ENCODE results near the gene DLG2. TPM values are rescaled to one million over a fixed set of nuclear protein-coding genes. Genes with fewer than 3 reads are reported as not detected.

The DLG2 gene
- total and polyA plus RNA-seq, 7 donors, result 0.23 to 5.3 (median 3.4) TPM

GRCh38 chr11:83722392-83723119 lies 1904.6 kb downstream of the DLG2 start:
- no peak overlapping the region for H3K4me3 ChIP-seq
- no peaks in the 10 kb centered on the region for H3K4me1 ChIP-seq
- intact Hi-C loops (cut with DNase I), result loop anchor here (5.0 to 10.0 kb wide), 2 partner anchors 428 to 430 kb away; no protein-coding TSS in a partner anchor
- 78 to 87% (median 84%) methylated on average over 4 of the region's 4 CpGs for WGBS, 3 donors
- no peak for TF ChIP-seq CTCF (IDR thresholded peaks at IDR 0.05)
- DNase-seq (no peak), ATAC-seq (no peak)
- no peaks in the 10 kb centered on the region for H3K9me3 ChIP-seq
- no peaks in the 10 kb centered on the region for H3K36me3 ChIP-seq (ENCODE audit: insufficient read depth in 1 of 2, low read depth in 1 of 2)
- H3K27me3 ChIP-seq (ENCODE audit: insufficient read depth in 3 of 3, low read length in 2 of 3), result no peaks in the 10 kb centered on the region
- no peak overlapping the region for H3K27ac ChIP-seq

GRCh38 chr11:83721263-83721662 lies 1905.9 kb downstream of the DLG2 start:
- H3K4me1 ChIP-seq, result no peaks in the 10 kb centered on the region
- intact Hi-C loops (cut with DNase I), result loop anchor here (5.0 to 10.0 kb wide), 2 partner anchors 426 to 429 kb away; no protein-coding TSS in a partner anchor
- no peak for ATAC-seq

GRCh38 chr11:83720675-83721074 lies 1906.5 kb downstream of the DLG2 start:
- Histone ChIP-seq H3K9me3 (no peaks in the 10 kb centered on the region), H3K4me1 (no peaks in the 10 kb centered on the region), H3K27ac (no peak overlapping the region), H3K27me3 (ENCODE audit: insufficient read depth in 3 of 3, low read length in 2 of 3) (no peaks in the 10 kb centered on the region), H3K36me3 (ENCODE audit: insufficient read depth in 1 of 2, low read depth in 1 of 2) (no peaks in the 10 kb centered on the region), H3K4me3 (no peak overlapping the region)
- DNase-seq, result no peak
- 56 to 61% (median 59%) methylated on average over 2 of the region's 2 CpGs for WGBS, 3 donors
- no peak for TF ChIP-seq CTCF (IDR thresholded peaks at IDR 0.05)
- ATAC-seq, result no peak
- intact Hi-C loops (cut with DNase I), result loop anchor here (5.0 to 10.0 kb wide), 2 partner anchors 426 to 428 kb away; no protein-coding TSS in a partner anchor

More at GRCh38 chr11:83721263-83721662, 1905.9 kb downstream of the DLG2 start:
- WGBS, 3 donors, result 85 to 89% (median 85%) methylated on average over 2 of the region's 2 CpGs
- H3K27ac ChIP-seq, result no peak overlapping the region
- no peak overlapping the region for H3K4me3 ChIP-seq
- H3K27me3 ChIP-seq (ENCODE audit: insufficient read depth in 3 of 3, low read length in 2 of 3), result no peaks in the 10 kb centered on the region
- no peak for DNase-seq
- H3K36me3 ChIP-seq (ENCODE audit: insufficient read depth in 1 of 2, low read depth in 1 of 2), result no peaks in the 10 kb centered on the region
- no peaks in the 10 kb centered on the region for H3K9me3 ChIP-seq
- no peak for TF ChIP-seq CTCF (IDR thresholded peaks at IDR 0.05)

- no peaks in the 10 kb centered on the region for H3K36me3 ChIP-seq (ENCODE audit: insufficient read depth in 1 of 2, low read depth in 1 of 2)
- WGBS, 3 donors, result 73 to 82% (median 79%) methylated on average over 3 of the region's 3 CpGs
- no peak overlapping the region for H3K27ac ChIP-seq
- no peaks in the 10 kb centered on the region for H3K4me1 ChIP-seq
- intact Hi-C loops (cut with DNase I), result no loop called here
- DNase-seq (no peak), ATAC-seq (no peak)
- no peaks in the 10 kb centered on the region for H3K9me3 ChIP-seq
- no peak overlapping the region for H3K4me3 ChIP-seq
- no peaks in the 10 kb centered on the region for H3K27me3 ChIP-seq (ENCODE audit: insufficient read depth in 3 of 3, low read length in 2 of 3)
- TF ChIP-seq CTCF (IDR thresholded peaks at IDR 0.05), result no peak
Measured at GRCh38 chr11:83717537-83717936, 1909.6 kb downstream of the DLG2 start.
